Tibial nerve (tissue), 4 donors: ENCODE measurements around the gene NDUFA6. TPM values are rescaled to one million over a fixed set of nuclear protein-coding genes. Genes with fewer than 3 reads are reported as not detected.

Experiments used
- small RNA-seq: library from RNA; depleted of rRNA; stranded (forward); fragments of <200 nt; gene quantifications from one replicate; pipeline ENCODE3, GENCODE V24; 2016
- total RNA-seq, 4 donors: library from RNA; depleted of rRNA; stranded (reverse); fragments of >200 nt; gene quantifications; one replicate each; pipeline ENCODE4 v1.1.0, GENCODE V29; 2016

NDUFA6 gene
- total RNA-seq, 4 donors from 2014 or later: 28.2 to 54.6 (median 44.9) TPM

Small RNAs within 50 kb of the gene (small RNA-seq; reads per million reads assigned to genes)
- gene SNORD13P1: not detected

Other genes starting within 250 kb of the NDUFA6 start
- gene SHISA8, start 175.7 kb downstream of the NDUFA6 start, total RNA-seq: 1 to 10 TPM in 1 of 4 donors, not detected in 3; 3.3 TPM
- under 1 TPM in 1 of 4 donors, not detected in 3; under 0.01 TPM for gene TNFRSF13C, start 164.0 kb downstream of the NDUFA6 start, total RNA-seq
- 1 to 10 TPM in 2 of 4 donors, not detected in 2; 5.0 to 5.1 TPM for gene CENPM, start 143.6 kb downstream of the NDUFA6 start, total RNA-seq
- gene SEPTIN3, start 121.3 kb downstream of the NDUFA6 start, total RNA-seq: 10 to 100 TPM; 24.3 to 37.9 (median 32.8) TPM
- gene WBP2NL, start 92.0 kb downstream of the NDUFA6 start, total RNA-seq: 1 to 10 TPM; 3.0 to 6.8 (median 3.5) TPM
- gene NAGA, start 20.0 kb downstream of the NDUFA6 start, total RNA-seq: 10 to 100 TPM; 19.9 to 32.9 (median 30.0) TPM
- 10 to 100 TPM; 13.5 to 21.8 (median 16.0) TPM for gene PHETA2, start 16.5 kb downstream of the NDUFA6 start, total RNA-seq
- gene SMDT1, start 11.1 kb downstream of the NDUFA6 start, total RNA-seq: 10 to 100 TPM; 14.1 to 61.8 (median 21.5) TPM
- gene CYP2D6, start 40.0 kb upstream of the NDUFA6 start, total RNA-seq: 1 to 10 TPM in 1 of 4 donors, under 1 TPM in 3; 0.30 to 1.1 (median 0.61) TPM
- 10 to 100 TPM; 17.4 to 28.8 (median 24.7) TPM for gene TCF20, start 179.9 kb upstream of the NDUFA6 start, total RNA-seq